Measurements from ENCODE around the gene NMUR1.

Gene NMUR1

DNA sequence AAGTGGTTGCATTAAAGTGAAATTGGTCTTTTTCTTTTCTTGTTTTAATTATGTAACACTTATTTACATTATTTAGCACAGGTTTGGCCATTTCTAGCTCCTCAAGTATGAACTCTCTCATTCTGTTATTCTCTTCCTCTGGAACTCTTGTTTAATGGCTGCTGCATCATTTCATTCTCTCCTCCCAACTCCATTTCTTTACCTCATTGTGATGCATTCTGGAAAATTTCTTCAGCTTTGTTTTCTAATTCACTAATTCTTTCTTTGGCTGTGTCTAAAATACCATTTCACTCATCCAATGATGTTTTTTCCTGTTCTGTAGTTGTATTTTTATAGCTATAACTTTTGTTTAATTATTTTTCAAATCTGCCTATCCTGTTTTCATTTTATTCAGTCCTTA is 22.5 kb upstream of the NMUR1 start:
- no peak for DNase-seq

DNA sequence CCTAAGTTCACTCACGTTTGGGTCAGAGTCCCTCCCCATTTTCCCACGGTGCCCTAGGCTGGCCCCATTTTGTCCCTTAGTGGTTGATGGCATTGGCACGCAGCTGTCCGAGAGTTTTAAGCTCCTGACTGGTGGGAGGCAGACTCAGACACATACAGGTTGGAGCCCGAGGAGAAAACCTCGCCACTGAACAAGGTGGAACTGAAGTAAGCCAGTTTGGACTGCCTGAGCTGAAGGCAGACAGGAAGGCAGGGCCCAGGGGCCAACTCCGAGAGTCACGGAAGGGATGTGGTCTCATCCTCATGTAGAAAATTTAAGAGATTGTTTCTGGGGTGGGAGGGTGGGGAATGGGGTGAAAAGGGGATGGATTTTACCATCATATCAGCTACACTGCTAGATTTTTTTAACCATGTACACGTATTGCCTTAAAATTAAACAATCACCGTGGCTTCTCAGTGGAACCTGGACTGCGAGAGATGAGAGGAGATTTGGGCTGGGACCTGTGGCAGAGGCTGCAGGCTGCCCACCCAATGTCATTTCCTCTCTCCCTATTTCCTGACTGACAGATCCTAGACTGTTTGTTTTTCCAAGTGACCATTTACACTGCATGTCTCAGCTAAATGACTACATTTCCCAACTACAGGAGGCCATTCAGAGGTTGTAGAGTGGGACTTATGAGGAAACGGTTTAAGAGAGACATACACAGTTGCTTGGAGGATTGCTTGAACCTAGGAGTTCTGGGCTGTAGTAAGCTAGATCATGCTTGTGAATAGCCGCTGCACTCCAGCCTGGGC is 19.4 kb upstream of the NMUR1 start:
- no peak for DNase-seq

DNA sequence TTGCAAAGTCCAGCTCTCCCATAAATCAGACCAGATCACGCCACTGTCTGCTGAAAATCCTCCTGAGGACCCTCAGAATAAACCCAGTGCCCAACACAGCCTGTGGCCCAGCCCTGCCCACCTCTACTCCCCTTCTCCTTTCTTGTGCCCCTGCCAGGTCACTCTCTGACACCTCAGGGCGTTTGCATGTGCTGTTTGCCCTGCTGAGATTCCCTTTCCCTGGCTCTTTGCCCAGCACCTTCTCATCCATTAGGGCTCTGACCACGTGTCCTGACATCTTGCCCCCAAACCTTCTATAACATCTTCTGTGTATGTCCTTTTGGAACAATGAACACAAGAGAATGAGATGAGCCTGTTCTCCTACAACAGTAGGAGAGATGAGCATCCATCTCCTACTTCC is 18.5 kb upstream of the NMUR1 start:
- DNase-seq, result no peak

DNA sequence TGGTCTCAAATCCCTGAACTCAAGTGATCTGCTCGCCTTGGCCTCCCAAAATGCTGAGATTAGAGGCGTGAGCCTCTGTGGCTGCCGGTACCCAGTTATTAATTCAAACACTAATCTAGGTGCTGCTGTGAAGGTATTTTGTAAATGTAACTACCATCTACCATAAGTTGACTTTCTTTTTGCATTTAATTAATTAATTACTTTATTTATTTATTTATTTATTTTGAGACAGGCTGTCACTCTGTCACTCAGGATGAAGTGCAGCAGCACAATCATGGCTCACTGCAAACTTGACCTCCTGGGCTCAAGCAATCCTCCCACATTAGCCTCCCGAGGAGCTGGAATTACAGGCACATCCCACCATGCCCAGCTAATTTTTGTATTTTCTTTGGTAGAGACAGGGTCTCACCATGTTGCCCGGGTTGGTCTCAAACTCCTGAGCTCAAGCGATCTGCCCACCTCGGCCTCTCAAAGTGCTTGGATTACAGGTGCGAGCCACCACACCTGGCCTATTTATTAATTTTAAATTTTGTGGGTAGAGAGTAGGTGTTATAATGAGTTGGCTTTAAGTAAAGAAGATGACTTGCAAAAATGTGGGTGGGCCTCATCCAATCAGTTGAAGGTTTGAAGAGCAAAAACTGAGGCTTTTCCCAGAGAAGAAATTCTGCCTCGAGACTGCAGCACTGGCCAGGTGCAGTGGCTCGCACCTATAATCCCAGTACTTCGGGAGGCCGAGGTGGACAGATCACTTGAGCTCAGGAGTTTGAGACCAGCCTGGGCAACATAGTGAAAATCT is 17.3 kb upstream of the NMUR1 start:
- no peak for DNase-seq

DNA sequence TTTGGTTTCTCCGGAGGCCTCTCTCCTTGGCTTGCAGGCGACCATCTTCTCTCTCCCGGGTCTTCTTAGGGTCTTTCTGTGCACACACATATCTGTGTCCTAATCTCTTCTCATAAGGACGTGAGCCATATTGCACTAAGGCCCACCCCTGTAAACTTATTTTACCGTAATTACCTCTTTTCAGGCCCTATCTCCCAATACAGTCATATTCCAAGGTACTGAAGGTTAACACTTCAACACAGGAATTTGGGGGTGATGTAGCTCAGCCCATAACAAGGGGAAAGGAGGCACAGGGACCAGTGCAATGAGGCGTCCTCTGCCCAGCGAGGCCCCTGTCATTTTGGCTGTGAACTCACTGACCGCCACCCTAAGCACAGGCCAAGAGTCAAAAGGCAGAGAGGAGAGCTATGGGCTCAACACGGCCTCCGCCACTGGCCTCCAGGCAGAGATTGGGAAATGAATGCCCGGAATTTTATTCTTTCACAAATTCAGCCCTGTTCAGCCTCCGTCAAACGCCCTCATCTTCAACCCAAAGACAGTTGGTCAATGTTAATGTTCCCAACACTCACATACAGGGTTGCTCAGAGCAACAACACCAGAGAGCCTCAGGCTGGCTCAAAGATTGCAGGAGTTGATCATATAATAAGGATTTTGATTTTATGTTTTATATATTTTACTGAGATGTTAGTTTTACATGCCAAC is 15.9 kb upstream of the NMUR1 start:
- no peak for DNase-seq

DNA sequence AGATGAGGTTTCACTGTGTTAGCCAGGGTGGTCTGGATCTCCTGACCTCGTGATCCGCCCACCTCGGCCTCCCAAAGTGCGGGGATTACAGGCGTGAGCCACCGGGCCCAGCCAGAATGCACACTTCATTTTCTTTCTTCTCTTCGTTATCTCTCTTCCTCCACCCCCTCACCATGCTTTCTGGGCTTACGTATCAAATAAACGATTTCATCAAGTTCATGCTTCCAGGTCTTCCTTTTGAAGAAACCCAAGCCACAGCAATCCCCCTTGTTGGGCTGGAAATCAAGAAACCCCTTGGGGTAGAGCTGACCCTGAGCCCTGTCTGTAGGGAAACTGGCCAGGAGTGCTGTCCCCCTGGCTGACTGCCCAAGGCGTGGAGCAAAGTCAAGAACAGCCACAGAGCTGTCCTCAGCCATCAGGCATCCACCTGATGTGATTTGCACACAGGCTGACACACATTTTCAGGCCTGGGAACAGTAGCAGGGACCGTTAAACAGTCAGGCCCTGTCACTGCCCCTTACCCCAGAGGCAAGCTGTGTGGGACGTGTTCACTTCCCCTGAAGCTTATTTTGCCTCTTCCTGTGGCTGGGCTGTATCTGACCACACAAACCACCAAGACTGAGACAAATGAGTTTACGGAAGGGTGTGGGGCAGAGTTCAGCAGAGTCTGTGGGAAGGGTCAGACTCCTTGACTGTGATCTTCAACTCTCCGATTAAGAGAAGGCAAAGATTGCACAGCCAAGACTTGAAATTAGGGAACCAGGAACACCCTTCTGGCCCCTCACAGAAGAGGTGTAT is 15.1 kb upstream of the NMUR1 start:
- DNase-seq, result peak; percentile 73

DNA sequence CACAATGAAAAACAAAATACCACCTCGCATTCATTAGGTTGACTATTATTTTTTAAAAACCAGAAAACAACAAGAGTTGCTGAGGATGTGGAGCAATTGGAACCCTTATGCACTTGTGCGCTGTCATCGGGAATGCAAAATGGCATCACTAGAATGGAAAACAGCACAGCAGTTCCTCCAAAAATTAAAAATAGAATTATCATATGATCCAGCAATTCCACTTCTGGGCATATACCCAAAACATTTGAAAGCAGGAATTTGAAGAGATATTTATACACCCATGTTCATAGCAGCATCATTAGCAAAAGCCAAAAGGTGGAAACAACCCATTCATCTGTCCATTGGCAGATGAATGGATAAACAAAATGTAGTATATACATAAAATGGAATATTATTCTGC is 11.9 kb upstream of the NMUR1 start:
- no peak for DNase-seq

DNA sequence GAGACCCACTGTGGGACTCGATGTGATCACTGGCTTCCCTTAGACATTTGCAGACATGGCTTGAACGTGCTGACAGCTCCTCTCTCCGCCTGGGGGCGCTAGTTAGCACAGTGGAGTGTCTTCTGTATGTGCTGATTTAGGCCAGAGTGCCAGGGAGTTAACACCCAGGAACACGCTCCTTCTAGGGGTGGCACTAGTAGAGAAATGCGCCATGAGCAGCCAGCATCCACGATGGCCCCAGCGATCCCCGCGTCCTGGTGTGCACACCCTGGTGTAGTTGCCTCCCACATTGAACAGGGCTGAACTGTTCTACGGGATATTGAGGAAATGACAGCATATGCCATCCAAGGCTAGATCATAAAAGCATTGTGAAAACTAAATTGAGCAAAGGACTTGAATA is 11.4 kb upstream of the NMUR1 start:
- DNase-seq, result peak; percentile 11

DNA sequence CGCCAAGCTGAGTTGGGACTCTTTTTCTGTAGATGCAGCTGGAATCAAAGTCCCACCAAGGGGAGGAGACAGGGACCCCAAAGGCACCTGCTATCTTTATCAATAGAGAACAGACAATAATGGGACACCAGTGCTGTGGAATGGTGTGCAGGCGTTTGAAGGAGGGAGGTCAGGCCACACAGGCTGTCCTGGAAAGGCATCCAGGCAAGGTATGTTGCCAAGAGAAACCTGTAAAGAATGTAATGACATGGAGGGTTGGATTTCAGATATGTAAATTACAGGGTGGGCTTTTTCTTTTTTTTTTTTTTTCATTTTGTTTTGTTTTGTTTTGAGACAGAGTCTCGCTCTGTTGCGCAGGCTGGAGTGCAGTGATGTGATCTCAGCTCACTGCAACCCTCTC is 9.7 kb upstream of the NMUR1 start:
- DNase-seq, result no peak

DNA sequence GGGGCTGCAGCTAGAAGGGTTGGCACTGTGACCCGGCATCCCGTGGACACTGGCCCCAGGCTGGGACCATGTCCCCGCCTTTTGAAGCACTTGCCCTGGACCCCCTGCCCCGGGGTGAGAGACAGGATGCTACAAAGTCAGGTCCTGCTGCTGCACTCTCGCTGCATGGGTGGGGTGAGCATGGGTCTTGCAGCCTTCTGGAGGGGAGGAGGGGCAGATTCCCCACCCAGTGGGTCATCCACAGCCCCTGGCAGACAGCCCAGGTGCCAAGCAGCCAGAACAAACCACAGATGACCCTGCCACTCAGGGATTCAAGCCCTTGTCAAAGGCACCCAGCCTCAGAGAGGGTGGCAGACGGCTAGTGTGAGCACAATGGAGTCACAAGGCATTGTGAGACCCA is 5.7 kb upstream of the NMUR1 start:
- DNase-seq, result no peak

DNA sequence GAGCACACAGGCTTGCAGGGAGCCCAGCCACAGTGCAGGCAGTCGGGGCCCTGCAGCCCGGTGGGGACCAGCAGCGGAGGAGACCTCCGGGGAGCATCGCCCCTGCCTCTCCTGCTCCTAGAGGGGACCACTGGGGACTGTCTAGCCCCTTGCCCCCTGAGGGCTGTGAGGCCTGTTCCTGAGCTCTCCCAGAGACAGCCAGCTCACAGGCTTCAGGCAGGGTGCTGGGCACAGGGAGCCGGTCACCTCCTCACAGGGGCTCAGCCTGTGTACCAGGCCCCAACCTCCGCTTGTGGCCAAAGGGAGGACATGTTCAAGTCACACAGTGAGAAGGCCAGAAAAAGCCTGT is 3.5 kb upstream of the NMUR1 start:
- DNase-seq, result no peak

DNA sequence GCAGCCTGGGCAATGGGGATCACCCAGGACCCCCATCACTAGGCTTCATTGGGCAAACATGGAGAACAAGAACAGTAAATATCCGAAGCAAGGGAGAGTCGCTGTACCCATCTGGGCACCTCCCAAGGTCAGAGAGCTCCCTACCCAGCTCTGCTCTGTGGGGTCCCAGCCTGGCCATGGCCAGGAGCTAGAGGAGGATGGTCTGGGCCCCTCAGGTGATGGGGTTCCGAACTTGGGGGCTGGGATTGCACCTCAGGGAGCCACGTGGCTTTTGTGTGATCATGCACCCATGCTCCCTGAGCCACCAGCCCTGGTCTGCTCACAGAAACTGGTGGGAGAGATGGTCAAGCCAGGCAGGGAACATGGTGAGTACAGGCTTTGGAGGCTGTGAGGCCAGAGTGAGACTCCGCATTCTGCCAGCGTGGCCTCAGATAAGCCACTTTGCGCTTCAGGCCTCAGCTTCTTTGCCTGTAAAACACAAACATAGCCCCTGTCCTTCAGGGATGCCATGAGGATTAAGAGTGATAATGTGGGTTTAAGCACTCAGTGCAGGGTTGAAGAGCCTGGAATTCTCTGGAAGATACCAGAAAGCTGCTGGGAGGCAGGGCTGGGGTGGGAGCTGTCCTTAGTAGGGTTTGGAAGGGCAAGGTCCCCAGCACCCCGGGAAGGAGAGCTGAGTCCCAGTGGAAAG is 3.0 kb upstream of the NMUR1 start:
- DNase-seq, result no peak

DNA sequence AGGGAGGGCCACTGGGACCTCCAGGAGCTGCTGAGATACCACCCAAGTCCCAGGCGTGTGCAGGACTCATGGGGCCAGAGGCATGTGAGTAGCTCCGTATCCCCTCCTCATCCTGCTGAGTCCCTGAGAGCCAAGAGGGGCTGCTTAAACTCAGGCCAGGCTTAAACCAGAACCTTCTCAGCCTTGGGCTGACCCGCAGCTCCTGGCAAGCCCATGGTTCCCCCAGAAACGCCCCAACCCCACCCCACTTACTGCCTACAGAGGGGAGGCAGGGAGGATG is 2.5 kb upstream of the NMUR1 start:
- no peak for DNase-seq

DNA sequence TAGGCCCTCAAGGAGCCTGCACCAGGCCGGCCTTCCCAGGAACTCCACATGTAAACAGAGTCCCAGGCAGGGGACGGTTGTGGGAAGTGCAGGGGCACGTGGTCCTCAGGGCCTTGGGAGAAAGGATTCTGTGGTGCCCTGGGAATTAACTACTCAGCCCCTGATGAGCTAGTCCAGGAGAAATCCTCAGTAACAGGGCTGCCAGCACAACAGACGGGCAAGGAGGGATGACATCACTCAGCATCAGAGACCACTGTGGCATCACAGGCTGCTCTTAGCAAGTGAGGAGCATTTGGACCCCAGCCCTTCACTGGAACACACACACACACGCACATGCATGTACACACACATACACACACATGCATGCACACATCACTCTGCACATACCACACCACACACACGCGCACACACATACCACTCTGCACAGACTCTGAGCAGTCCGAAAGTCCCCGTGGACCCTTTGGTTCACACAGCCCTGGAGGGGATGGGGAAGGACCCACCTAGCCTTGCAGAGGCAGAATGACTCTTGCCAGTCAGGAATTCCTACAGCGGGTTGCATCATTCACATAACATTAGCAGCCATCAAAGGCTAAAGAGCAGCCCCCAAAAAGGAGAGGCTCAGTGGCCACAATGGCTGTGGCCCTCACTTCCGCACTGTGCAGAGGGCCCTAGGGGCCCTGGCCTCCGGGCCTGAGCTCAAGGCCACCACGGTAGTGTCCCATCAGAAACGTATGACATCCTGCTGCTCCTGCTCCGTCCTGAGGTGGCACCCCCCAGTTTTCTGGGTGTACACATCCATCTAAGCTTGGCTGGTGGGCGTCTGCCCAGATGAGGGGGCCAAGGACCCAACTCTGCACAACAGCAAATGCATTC is 1.9 kb upstream of the NMUR1 start:
- no peak for DNase-seq

DNA sequence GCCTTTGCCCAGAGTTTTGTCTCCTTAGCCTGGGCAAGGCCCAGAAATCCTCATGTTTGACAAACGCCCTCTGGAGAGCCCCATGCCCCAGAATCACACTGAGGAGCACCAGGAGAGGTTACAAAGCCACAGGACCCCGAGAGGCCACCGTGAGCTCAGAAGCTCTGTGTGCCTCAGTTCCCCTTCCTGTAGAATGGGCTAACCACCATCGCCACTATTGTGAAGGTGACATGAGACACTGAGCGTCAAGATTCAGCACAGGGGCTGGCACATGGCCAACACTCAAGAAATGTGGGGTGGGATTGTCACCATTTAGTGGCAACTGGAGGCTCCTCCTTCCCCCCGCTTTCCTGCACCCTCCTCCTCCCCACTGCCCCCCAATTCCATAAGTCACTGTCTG is 1.2 kb upstream of the NMUR1 start:
- no peak for DNase-seq

DNA sequence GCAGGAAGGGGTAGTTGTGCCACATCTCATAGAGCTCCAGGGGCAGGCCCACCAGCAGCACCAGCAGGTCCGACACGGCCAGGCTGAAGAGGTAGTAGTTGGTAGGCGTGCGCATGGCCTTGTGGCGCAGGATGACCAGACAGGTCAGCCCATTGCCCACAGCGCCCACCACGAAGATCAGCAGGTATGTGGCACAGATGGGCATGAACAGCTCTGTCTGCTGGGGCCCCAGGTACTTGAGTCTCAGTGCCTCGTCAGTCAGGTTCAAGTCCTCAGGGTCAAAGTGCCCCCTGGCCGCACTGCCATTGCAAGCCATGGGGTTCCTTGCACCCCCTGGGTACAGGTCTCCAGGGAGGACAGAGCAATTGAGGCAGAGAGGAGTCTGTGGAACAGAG is 1.6 kb downstream of the NMUR1 start:
- no peak for DNase-seq

DNA sequence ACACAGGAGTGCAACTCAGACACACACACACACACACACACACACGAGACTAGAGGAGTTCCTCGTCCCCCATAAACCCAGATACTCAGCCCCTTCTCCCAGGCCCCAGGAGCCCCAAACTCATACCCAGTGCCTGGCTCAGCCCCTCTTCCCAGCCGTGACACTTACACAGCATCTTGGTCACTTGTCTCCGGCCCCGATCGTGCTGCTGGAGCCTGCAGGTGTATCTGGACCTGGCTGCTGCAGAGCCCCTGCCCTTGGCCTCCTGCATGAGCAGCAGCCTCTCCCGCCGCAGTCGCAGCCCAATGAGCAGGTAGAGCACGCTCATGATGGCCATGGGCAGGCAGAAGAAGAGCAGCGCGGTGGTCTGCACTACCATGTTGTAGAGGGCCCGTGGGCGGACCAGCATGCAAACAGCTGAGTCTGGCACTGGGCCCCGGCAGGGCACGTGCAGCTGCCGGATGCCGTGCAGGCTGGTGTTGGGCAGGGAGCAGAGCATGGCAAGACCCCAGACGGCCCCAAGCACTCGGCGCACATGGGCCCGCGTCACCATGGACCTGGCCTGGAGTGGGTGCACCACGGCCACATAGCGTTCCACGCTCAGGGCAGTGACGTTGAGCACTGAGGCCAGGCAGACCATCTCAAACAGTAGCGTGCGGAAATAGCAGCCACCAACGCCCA is 2.1 kb downstream of the NMUR1 start:
- DNase-seq, result no peak

DNA sequence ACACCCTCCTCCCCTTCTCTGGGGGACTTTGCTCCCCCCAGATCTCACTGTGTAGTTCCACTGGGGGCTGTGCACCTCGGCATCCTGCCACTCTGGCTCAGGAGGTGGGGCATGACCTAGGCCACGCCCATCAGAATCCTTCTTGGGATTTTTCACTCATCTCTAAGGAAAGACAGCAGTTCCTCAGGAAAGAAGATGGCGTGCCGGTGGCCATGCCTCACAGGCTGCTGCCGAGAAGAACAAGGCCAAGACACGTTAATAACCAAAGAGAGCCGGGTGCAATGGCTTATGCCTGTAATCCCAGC is 3.2 kb downstream of the NMUR1 start:
- DNase-seq, result no peak

DNA sequence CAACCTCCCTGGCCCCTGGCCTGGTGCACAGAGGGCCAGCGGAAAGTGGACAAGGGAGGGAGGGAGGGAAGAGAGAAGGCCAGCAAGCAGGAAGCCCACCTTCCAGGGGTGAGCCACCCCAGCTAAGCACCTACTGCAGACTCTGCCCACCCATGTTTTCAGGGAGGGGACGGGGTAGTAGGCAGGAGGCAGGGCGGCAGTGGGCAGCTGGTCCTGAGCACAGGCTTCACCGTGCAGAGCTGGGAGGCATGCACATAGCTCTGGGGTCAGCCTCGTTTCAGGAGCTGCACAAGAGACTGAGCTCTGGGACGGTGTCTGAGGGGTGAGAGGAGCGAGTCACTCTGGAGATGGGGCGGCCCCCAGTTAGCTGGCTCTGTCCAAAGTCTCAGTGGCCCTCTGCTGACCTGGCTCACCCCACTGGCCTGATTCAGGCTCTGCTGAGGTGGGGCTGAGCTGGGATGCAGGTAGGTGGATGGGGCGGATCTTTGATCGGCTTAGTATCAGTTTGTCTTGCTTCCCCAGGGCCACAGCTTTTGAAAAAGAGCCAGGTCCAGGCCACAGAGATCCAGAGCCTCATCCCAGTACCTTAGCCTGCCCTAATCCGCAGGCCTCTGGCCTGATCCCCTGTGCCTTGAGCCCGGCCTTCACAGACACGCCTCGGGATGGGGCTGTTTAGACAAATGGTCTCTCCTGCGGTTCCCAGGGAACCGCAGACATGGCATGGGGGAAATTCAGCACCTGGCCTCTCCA is 3.7 kb downstream of the NMUR1 start:
- DNase-seq, result no peak

Data from CD4-positive, alpha-beta T cell treated with Interleukin-17A for 1 hour (primary cell).